Activated CD4-positive, alpha-beta T cell treated with anti-CD3 and anti-CD28 coated beads, Interleukin-2, amount 10 ng/mL, durations not matched to agents 7 days and 5 days (primary cell): ENCODE results near the gene TRMT11. TPM values are rescaled to one million over a fixed set of nuclear protein-coding genes. Genes with fewer than 3 reads are reported as not detected.
"Not testable (repeated sequence)": the region's sequence is repeated elsewhere in the genome, so short reads cannot be mapped to it uniquely, and the experiment has no call there.

Experiments
- CTCF ChIA-PET: fragments of 350-600 bp; sonication (Branson Sonifier 250); formaldehyde crosslinking; loops from one replicate; lab custom pipeline; 2021; ENCODE audit warnings: antibody characterized with exemption; lab: Charles Lee
- POLR2A ChIA-PET: fragments of 350-600 bp; sonication (Branson Sonifier 250); formaldehyde crosslinking; loops from one replicate; lab custom pipeline; 2021; ENCODE audit warnings: antibody characterized with exemption; lab: Charles Lee
- DNase-seq: peaks from one replicate; pipeline ENCODE4 v3.0.0-alpha.2; 2020
- H3K27ac Mint-ChIP-seq: one replicate; pipeline ENCODE4 v1.8.0; 2021; ENCODE audit warnings: mild to moderate bottlenecking, moderate library complexity, mixed read lengths
- H3K27me3 Mint-ChIP-seq: one replicate; pipeline ENCODE4 v1.8.0; 2021; ENCODE audit warnings: mixed read lengths
- H3K36me3 Mint-ChIP-seq: one replicate; pipeline ENCODE4 v1.8.0; 2021; ENCODE audit warnings: low read depth, mixed read lengths
- H3K4me1 Mint-ChIP-seq: one replicate; pipeline ENCODE4 v1.8.0; 2021; ENCODE audit warnings: mixed read lengths
- H3K4me3 Mint-ChIP-seq: one replicate; pipeline ENCODE4 v1.8.0; 2021; ENCODE audit warnings: mild to moderate bottlenecking, moderate library complexity, mixed read lengths
- H3K9me3 Mint-ChIP-seq: one replicate; pipeline ENCODE4 v1.8.0; 2021; ENCODE audit warnings: mixed read lengths
- total RNA-seq, 2 experiments: library from RNA; stranded (reverse); gene quantifications; one replicate each; pipeline ENCODE4 v1.2.3, GENCODE V29; 2021

TRMT11 gene
- total RNA-seq, 2 experiments from 2014 or later: 15.1 to 16.3 TPM

- Mint-ChIP-seq H3K27ac (no peak overlapping the region), H3K27me3 (no peaks in the 10 kb centered on the region), H3K9me3 (no peaks in the 10 kb centered on the region), H3K36me3 (no peaks in the 10 kb centered on the region), H3K4me1 (no peaks in the 10 kb centered on the region), H3K4me3 (no peak overlapping the region)
- no peak for DNase-seq
- ChIA-PET POLR2A (no interaction called here), CTCF (no interaction called here)
Measured at GRCh38 chr6:126056355-126057004, 70.1 kb downstream of the TRMT11 start.

DNA sequence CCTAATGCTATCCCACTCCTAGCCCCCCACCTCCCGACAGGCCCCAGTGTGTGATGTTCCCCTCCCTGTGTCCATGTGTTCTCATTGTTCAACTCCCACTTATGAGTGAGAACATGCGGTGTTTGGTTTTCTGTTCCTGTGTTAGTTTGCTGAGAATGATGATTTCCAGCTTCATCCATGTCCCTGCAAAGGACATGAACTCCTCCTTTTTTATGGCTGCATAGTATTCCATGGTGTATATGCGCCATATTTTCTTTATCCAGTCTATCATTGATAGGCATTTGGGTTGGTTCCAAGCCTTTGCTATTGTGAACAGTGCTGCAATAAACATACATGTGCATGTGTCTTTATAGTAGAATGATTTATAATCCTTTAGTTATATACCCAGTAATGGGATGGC lies 71.7 kb downstream of the TRMT11 start:
- H3K27ac Mint-ChIP-seq, CTCF ChIA-PET, H3K4me1 Mint-ChIP-seq, POLR2A ChIA-PET, H3K36me3 Mint-ChIP-seq, H3K4me3 Mint-ChIP-seq, H3K27me3 Mint-ChIP-seq, H3K9me3 Mint-ChIP-seq, DNase-seq: not testable (repeated sequence)

- Mint-ChIP-seq H3K27me3 (no peaks in the 10 kb centered on the region), H3K4me1 (no peaks in the 10 kb centered on the region), H3K27ac (no peak overlapping the region), H3K36me3 (no peaks in the 10 kb centered on the region), H3K9me3 (no peaks in the 10 kb centered on the region), H3K4me3 (no peak overlapping the region)
- no peak for DNase-seq
- ChIA-PET CTCF (no interaction called here), POLR2A (no interaction called here)
Measured at GRCh38 chr6:126060400-126060799, 74.1 kb downstream of the TRMT11 start.

- Mint-ChIP-seq H3K36me3 (no peaks in the 10 kb centered on the region), H3K27ac (no peak overlapping the region), H3K4me1 (no peaks in the 10 kb centered on the region), H3K4me3 (no peak overlapping the region), H3K27me3 (no peaks in the 10 kb centered on the region), H3K9me3 (no peaks in the 10 kb centered on the region)
- CTCF ChIA-PET: no interaction called here
- DNase-seq: no peak
- POLR2A ChIA-PET: no interaction called here
Measured at GRCh38 chr6:126063512-126064146, 77.3 kb downstream of the TRMT11 start.

GRCh38 chr6:126064257-126064747 lies 78.0 kb downstream of the TRMT11 start:
- CTCF ChIA-PET: no interaction called here

DNA sequence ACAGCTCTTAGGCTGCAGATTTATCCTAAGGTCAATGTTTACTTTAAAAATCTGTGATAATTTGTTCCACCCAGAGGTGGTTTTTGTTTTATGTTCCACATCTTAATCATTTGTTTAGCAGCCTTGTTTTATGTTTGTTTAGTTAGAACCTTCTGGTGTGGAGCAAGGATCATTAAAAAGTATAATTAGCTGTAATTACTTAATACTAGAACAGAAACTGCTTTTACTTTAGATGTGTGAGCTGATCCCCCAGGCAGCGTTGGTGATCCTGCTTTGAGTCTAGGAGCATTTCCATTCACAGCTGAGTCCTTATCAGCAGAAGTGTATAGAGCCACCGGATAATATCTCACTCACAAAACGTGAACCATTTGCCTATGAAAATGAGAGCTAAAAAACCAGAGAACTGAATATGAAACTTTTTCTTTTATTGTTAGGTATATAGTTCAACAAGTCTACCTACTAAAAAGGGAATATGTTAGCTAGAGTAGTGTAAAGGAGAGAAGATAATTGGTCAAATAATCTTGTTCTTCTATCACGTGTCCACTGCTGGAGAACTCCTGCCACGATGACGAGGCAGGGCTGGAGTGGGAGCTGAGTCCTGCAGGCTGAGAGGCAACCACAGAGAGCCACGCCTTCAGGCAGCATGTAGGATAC lies 78.5 kb downstream of the TRMT11 start:
- H3K36me3 Mint-ChIP-seq: no peaks in the 10 kb centered on the region

More at GRCh38 chr6:126064257-126064747, 78.0 kb downstream of the TRMT11 start:
- Mint-ChIP-seq H3K36me3 (no peaks in the 10 kb centered on the region), H3K4me1 (no peaks in the 10 kb centered on the region), H3K27me3 (no peaks in the 10 kb centered on the region), H3K4me3 (no peak overlapping the region), H3K9me3 (no peaks in the 10 kb centered on the region), H3K27ac (no peak overlapping the region)
- POLR2A ChIA-PET: no interaction called here
- no peak for DNase-seq

GRCh38 chr6:126066053-126067048 lies 80.0 kb downstream of the TRMT11 start:
- CTCF ChIA-PET: interaction anchor here (0.9 kb wide), 1 partner anchor 39 kb away, joined by 3 read pairs; no protein-coding TSS in a partner anchor
- POLR2A ChIA-PET: no interaction called here
- DNase-seq: no peak

More for the DNA sequence above, 78.5 kb downstream of the TRMT11 start:
- Mint-ChIP-seq H3K27me3 (no peaks in the 10 kb centered on the region), H3K4me3 (no peak overlapping the region), H3K9me3 (no peaks in the 10 kb centered on the region), H3K27ac (no peak overlapping the region), H3K4me1 (no peaks in the 10 kb centered on the region)
- DNase-seq: no peak
- ChIA-PET POLR2A (no interaction called here), CTCF (interaction anchor here (0.9 kb wide), 1 partner anchor 41 kb away, joined by 3 read pairs; no protein-coding TSS in a partner anchor)

DNA sequence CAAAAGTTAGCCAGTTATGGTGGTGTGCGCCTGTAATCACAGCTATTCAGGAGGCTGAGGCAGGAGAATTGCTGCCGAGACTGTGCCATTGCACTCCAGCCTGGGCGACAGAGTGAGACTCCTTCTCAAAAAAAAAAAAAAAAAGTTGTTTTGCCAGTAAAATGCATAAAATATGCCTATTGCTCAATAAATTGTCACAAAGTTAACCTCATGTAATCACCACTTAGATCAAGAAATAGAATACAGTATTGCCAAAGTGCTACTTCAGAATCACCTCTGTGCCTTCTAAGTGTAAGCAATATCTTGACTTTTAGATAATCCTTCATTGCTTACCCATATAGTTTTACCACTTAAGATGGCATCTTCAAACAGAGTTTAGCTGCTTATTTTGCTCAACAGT lies 80.7 kb downstream of the TRMT11 start:
- no peaks in the 10 kb centered on the region for H3K27me3 Mint-ChIP-seq
- no peaks in the 10 kb centered on the region for H3K9me3 Mint-ChIP-seq
- ChIA-PET CTCF (no interaction called here), POLR2A (no interaction called here)
- no peaks in the 10 kb centered on the region for H3K36me3 Mint-ChIP-seq
- no peak overlapping the region for H3K27ac Mint-ChIP-seq
- H3K4me3 Mint-ChIP-seq: no peak overlapping the region
- no peak for DNase-seq
- H3K4me1 Mint-ChIP-seq: no peaks in the 10 kb centered on the region

More at GRCh38 chr6:126066053-126067048, 80.0 kb downstream of the TRMT11 start:
- Mint-ChIP-seq H3K27me3 (no peaks in the 10 kb centered on the region), H3K9me3 (no peaks in the 10 kb centered on the region), H3K4me3 (no peak overlapping the region), H3K27ac (no peak overlapping the region), H3K4me1 (no peaks in the 10 kb centered on the region), H3K36me3 (no peaks in the 10 kb centered on the region)

- ChIA-PET CTCF (no interaction called here), POLR2A (no interaction called here)
- H3K9me3 Mint-ChIP-seq: no peaks in the 10 kb centered on the region
- no peak for DNase-seq
- H3K27ac Mint-ChIP-seq: no peak overlapping the region
- no peaks in the 10 kb centered on the region for H3K4me1 Mint-ChIP-seq
- no peak overlapping the region for H3K4me3 Mint-ChIP-seq
- H3K27me3 Mint-ChIP-seq: no peaks in the 10 kb centered on the region
- H3K36me3 Mint-ChIP-seq: no peaks in the 10 kb centered on the region
Measured at GRCh38 chr6:126069449-126069848, 83.1 kb downstream of the TRMT11 start.

GRCh38 chr6:126071000-126071647 lies 84.8 kb downstream of the TRMT11 start:
- Mint-ChIP-seq H3K4me3 (no peak overlapping the region), H3K36me3 (no peaks in the 10 kb centered on the region), H3K27ac (no peak overlapping the region), H3K27me3 (no peaks in the 10 kb centered on the region), H3K4me1 (no peaks in the 10 kb centered on the region), H3K9me3 (no peaks in the 10 kb centered on the region)
- CTCF ChIA-PET: interaction anchor here (0.9 to 1.8 kb wide), 2 partner anchors 10 to 25 kb away, joined by 3 to 5 read pairs; no protein-coding TSS in a partner anchor
- POLR2A ChIA-PET: interaction anchor here (0.6 kb wide), 1 partner anchor 51 kb away, joined by 3 read pairs; no protein-coding TSS in a partner anchor
- no peak for DNase-seq

- no peak for DNase-seq
- H3K4me1 Mint-ChIP-seq: no peaks in the 10 kb centered on the region
- ChIA-PET CTCF (interaction anchor here (1.8 kb wide), 1 partner anchor 24 kb away, joined by 5 read pairs; no protein-coding TSS in a partner anchor), POLR2A (no interaction called here)
- no peak overlapping the region for H3K27ac Mint-ChIP-seq
- no peaks in the 10 kb centered on the region for H3K27me3 Mint-ChIP-seq
- no peaks in the 10 kb centered on the region for H3K9me3 Mint-ChIP-seq
- no peaks in the 10 kb centered on the region for H3K36me3 Mint-ChIP-seq
- no peak overlapping the region for H3K4me3 Mint-ChIP-seq
Measured at GRCh38 chr6:126072172-126072571, 85.8 kb downstream of the TRMT11 start.

DNA sequence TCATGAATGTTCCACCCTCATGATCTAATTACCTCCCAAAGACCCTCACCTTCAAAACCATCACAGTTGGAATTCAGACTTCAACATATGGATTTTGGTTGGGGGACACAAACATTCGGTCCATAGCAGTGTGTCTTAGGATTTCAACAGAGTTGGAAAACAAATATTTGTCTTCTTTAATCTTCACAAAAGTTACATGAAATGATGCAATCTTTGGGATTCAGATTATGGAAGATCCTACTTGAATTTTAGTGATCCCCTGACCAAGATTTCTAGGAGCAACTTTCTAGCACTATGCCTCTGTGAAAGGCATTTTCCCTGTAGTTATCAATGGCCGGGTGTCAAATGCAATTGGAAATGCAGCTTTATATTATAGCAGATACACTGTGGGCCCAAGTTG lies 86.5 kb downstream of the TRMT11 start:
- DNase-seq: no peak
- Mint-ChIP-seq H3K4me1 (no peaks in the 10 kb centered on the region), H3K27ac (no peak overlapping the region), H3K36me3 (no peaks in the 10 kb centered on the region), H3K4me3 (no peak overlapping the region), H3K27me3 (no peaks in the 10 kb centered on the region), H3K9me3 (no peaks in the 10 kb centered on the region)
- CTCF ChIA-PET: interaction anchor here (1.8 kb wide), 1 partner anchor 24 kb away, joined by 5 read pairs; no protein-coding TSS in a partner anchor
- POLR2A ChIA-PET: no interaction called here
